ENCODE data around the gene GABRB1.

DNA sequence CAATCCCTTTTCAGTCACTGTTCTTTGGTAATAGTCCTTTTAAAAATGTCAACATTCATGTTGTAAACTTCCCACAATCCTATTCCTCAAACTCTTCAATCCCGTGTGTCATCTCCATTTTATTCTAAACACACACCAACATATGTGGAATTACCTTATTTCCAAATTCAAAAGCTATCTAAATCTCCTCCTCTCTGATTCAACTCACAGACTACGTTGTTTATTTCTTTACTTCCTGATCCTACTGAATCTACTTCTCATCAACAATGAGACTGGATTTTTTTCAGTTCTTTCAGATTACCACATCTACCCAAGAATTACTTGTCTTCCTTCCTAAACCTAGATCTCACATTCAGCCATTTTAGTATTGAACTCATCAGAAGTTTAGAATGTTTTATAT, 188.2 kb downstream of the GABRB1 start:
- TF ChIP-seq POLR2A (IDR thresholded peaks at IDR 0.05; ENCODE audit: low read depth) (no peak), EP300 (IDR thresholded peaks at IDR 0.05) (no peak), POLR2AphosphoS5 (IDR thresholded peaks at IDR 0.05) (no peak)
- TF ChIP-seq, protein P1, sequence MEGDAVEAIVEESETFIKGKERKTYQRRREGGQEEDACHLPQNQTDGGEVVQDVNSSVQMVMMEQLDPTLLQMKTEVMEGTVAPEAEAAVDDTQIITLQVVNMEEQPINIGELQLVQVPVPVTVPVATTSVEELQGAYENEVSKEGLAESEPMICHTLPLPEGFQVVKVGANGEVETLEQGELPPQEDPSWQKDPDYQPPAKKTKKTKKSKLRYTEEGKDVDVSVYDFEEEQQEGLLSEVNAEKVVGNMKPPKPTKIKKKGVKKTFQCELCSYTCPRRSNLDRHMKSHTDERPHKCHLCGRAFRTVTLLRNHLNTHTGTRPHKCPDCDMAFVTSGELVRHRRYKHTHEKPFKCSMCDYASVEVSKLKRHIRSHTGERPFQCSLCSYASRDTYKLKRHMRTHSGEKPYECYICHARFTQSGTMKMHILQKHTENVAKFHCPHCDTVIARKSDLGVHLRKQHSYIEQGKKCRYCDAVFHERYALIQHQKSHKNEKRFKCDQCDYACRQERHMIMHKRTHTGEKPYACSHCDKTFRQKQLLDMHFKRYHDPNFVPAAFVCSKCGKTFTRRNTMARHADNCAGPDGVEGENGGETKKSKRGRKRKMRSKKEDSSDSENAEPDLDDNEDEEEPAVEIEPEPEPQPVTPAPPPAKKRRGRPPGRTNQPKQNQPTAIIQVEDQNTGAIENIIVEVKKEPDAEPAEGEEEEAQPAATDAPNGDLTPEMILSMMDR (IDR thresholded peaks at IDR 0.05) = no peak
